Tracheal epithelial cell (primary cell): ENCODE data around the gene MUS81. TPM values are rescaled to one million over a fixed set of nuclear protein-coding genes. Genes with fewer than 3 reads are reported as not detected.

ENCODE experiments used
- total RNA-seq: library from RNA; depleted of rRNA; stranded (reverse); fragments of >200 nt; gene quantifications from 2 replicates; pipeline ENCODE4 v1.2.1, GENCODE V29; 2014

Gene MUS81
- total RNA-seq: 49.4 and 60.2 TPM in 2 replicates

DNA sequence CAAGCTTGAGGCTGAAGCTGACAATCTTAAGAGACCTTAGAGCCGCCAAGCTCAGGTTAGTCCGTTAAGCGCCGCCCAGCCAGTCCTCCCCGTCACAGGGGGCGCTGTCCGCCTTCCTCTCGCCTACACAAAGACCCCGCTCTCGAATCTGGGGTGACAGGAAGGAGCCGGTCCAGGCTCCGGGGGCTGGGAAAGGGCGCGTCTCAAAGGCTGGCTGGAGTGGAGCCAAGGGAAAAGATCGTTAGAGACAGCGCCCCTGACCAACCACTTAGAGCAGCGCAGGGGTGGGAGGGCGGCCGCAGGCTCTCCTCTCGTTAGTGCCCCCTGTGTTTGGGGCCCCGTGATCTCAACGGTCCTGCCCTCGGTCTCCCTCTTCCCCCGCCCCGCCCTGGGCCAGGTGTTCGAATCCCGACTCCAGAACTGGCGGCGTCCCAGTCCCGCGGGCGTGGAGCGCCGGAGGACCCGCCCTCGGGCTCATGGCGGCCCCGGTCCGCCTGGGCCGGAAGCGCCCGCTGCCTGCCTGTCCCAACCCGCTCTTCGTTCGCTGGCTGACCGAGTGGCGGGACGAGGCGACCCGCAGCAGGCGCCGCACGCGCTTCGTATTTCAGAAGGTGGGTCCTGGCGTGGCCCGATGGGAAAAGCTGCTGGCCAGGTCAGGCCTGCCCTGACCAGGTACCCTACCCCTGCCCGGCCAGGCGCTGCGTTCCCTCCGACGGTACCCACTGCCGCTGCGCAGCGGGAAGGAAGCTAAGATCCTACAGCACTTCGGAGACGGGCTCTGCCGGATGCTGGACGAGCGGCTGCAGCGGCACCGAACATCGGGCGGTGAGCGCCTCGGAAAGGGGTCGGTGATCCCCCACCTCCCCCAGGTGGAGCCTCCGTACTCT lies at the start of gene MUS81:
Gene MUS81, plus strand, starts transcription at position 156 of the 887 bp plus-strand sequence. Its CDS starts 321 bp downstream, at position 477.

GRCh38 chr11:65833297-65834030 lies 26.8 kb upstream of the MUS81 start, which contains the start of gene SNX32:
SNX32 (plus strand) TSS chr11:65833963; CDS start chr11:65834066, 103 bp downstream.

GRCh38 chr11:65857853-65858680 lies 2.2 kb upstream of the MUS81 start, which contains the start of gene CFL1:
CFL1 (minus strand) TSS chr11:65858180; CDS start chr11:65858099, 81 bp downstream.

GRCh38 chr11:65872586-65873317 lies 12.5 kb downstream of the MUS81 start, which contains the start of gene EFEMP2:
EFEMP2 (minus strand) TSS chr11:65872800; CDS start chr11:65872354, 446 bp downstream.

DNA sequence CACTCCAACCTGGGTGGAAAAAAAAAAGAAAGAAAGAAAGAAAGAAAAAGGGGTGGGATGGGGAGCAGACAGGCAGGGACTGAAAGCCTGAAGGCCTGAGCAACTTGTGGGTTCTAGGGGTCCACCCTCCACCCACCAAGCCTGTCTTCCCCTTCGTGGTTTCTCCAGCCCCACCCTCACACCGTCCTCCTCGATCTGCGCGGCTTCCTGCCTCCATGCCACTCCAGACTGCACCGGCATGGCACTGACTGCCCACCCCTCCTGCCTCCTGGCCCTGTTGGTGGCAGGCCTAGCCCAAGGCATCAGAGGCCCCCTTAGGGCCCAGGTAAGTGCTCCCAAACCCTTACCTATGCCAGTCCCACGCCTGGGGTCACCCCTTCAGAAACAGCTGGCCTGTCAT lies 19.4 kb downstream of the MUS81 start, which contains the start of gene CTSW:
Gene CTSW, plus strand, starts transcription at position 221 of the 400 bp plus-strand sequence. Its CDS starts 18 bp downstream, at position 239.

DNA sequence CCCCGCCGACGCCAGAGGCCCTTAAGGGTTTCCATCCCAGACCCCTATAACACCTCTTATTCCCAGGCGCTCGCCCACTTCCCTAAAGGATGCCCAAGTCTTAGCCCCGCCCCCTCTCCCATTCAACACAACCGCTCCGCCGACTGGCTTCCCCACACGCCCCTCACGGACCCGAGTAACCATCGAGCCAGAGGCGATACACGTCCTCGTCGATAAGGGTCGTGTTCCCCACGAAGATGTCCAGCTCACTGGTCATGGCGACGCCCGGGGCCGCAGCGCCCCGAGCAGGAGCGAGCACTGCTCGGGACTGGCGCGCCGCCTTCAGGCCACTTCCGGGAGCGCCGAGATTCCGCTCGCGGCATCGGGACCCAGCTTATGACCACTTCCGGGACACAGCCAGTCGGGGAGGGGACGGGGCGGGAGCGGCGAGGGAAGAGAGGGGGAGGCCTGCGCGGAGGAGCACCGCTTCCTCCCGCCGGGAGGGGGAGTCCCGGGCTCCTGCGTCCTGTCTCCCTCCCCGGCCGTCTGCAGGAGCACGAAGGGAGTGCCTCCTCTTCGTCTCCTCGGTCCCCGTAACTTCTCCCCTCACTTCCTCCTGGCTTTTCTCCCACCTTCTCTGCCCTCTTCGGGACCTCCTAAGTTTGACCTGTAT lies 28.1 kb downstream of the MUS81 start, which contains the start of gene FIBP:
Gene FIBP, minus strand, starts transcription at position 309 of the 652 bp plus-strand sequence. Its CDS starts 53 bp downstream, at position 256.

GRCh38 chr11:65890324-65891218 lies 30.3 kb downstream of the MUS81 start, which contains the start of gene CCDC85B:
CCDC85B (plus strand) TSS chr11:65890673; CDS start chr11:65890784, 111 bp downstream.

DNA sequence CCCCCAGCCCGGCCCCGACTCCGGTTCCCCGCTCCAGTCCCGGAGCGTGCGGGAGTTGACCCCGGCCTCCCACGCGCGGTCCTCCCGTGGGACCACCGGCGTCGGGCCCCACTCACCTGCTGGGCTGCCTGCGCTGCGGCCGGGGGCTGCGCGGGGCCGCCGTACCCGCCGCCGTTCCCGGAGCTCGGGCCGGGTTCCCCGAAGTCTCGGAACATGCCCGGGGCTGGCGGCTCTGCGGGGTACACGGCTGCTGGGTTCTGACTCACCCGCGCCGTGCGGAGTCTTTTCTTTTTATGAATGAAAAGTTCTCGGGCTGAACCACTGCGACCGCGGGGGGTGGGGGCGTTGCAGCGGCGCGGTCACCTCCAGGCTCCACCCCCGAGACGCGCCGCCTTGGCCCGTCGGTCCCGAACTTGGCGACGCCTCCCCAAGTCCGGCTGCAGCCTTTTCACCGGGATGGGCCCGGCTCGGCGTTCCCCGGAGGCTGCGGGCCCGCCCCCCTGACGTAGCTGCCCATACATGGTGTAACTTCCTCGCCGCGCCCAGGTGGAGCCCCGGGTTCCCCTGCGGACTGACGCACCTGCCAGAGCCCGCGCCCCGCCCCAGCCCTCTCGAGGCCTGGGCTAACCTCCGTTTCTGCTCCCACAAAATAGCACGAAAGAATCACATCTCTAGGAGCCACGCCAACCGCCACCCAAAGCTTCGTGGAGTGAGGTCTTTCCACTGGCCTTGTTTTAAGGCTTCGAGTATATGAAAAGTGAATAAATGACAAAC lies 40.1 kb downstream of the MUS81 start, which contains the start of gene FOSL1:
Gene FOSL1, minus strand, starts transcription at position 264 of the 774 bp plus-strand sequence. Its CDS starts 49 bp downstream, at position 215.

Other genes with a start within 250 kb of the MUS81 start
- gene MAP3K11, start 246.2 kb upstream of the MUS81 start, total RNA-seq: 15.6 and 33.7 TPM in 2 replicates
- gene PCNX3, start 244.7 kb upstream of the MUS81 start, total RNA-seq: 11.3 and 15.4 TPM in 2 replicates
- gene SIPA1, start 222.3 kb upstream of the MUS81 start, total RNA-seq: 20.2 and 22.8 TPM in 2 replicates
- gene RELA, start 197.5 kb upstream of the MUS81 start, total RNA-seq: 10.7 and 19.0 TPM in 2 replicates
- 33.0 and 43.6 TPM in 2 replicates for gene KAT5, start 148.2 kb upstream of the MUS81 start, total RNA-seq
- gene RNASEH2C, start 139.6 kb upstream of the MUS81 start, total RNA-seq: 13.9 and 42.2 TPM in 2 replicates
- gene AP5B1, start 79.5 kb upstream of the MUS81 start, total RNA-seq: 11.7 and 23.4 TPM in 2 replicates
- 8.1 and 61.7 TPM in 2 replicates for gene OVOL1, start 73.4 kb upstream of the MUS81 start, total RNA-seq
- 0.24 and 0.43 TPM in 2 replicates for gene SNX32, start 26.5 kb upstream of the MUS81 start, total RNA-seq
- 598 and 942 TPM in 2 replicates for gene CFL1, start 2.3 kb upstream of the MUS81 start, total RNA-seq
- gene EFEMP2, start 12.4 kb downstream of the MUS81 start, total RNA-seq: 5.3 and 10.4 TPM in 2 replicates
- gene CTSW, start 19.4 kb downstream of the MUS81 start, total RNA-seq: not detected in 2 replicates
- gene FIBP, start 28.0 kb downstream of the MUS81 start, total RNA-seq: 159 and 174 TPM in 2 replicates
- gene CCDC85B, start 30.2 kb downstream of the MUS81 start, total RNA-seq: 40.7 and 53.5 TPM in 2 replicates
- gene FOSL1, start 40.0 kb downstream of the MUS81 start, total RNA-seq: 7.0 and 33.3 TPM in 2 replicates
- 6.8 and 18.6 TPM in 2 replicates for gene C11orf68, start 58.6 kb downstream of the MUS81 start, total RNA-seq
- gene DRAP1, start 59.0 kb downstream of the MUS81 start, total RNA-seq: 107 and 153 TPM in 2 replicates
- not detected in 2 replicates for gene TSGA10IP, start 85.0 kb downstream of the MUS81 start, total RNA-seq
- gene SART1, start 101.3 kb downstream of the MUS81 start, total RNA-seq: 18.8 and 22.7 TPM in 2 replicates
- 22.4 and 41.4 TPM in 2 replicates for gene EIF1AD, start 141.7 kb downstream of the MUS81 start, total RNA-seq
- gene BANF1, start 142.1 kb downstream of the MUS81 start, total RNA-seq: 7.7 and 10.8 TPM in 2 replicates
- 2.3 and 33.7 TPM in 2 replicates for gene CST6, start 151.6 kb downstream of the MUS81 start, total RNA-seq
- under 0.01 TPM in 1 of 2 replicates, not detected in the other for gene CATSPER1, start 166.0 kb downstream of the MUS81 start, total RNA-seq
- gene GAL3ST3, start 188.7 kb downstream of the MUS81 start, total RNA-seq: 0.48 TPM in 1 of 2 replicates, not detected in the other
- gene SF3B2, start 191.9 kb downstream of the MUS81 start, total RNA-seq: 121 and 139 TPM in 2 replicates
- 12.1 and 21.2 TPM in 2 replicates for gene PACS1, start 209.8 kb downstream of the MUS81 start, total RNA-seq